GM18507 (cell line): Measurements from ENCODE around the gene NAT14.
"Not testable (repeated sequence)": the region's sequence is repeated elsewhere in the genome, so short reads cannot be mapped to it uniquely, and the experiment has no call there.

Source experiments
- DNase-seq: peaks from one replicate; pipeline ENCODE4 v3.0.0; 2011; ENCODE audit warnings: low read depth; ENCODE audit not compliant: insufficient read length; ENCODE audit errors: extremely low spot score
- FAIRE-seq: peaks from 2 replicates; lab custom pipeline; 2011; peaks lifted over from hg19 to GRCh38; lab: Jason Lieb, UNC

NAT14 gene

DNA sequence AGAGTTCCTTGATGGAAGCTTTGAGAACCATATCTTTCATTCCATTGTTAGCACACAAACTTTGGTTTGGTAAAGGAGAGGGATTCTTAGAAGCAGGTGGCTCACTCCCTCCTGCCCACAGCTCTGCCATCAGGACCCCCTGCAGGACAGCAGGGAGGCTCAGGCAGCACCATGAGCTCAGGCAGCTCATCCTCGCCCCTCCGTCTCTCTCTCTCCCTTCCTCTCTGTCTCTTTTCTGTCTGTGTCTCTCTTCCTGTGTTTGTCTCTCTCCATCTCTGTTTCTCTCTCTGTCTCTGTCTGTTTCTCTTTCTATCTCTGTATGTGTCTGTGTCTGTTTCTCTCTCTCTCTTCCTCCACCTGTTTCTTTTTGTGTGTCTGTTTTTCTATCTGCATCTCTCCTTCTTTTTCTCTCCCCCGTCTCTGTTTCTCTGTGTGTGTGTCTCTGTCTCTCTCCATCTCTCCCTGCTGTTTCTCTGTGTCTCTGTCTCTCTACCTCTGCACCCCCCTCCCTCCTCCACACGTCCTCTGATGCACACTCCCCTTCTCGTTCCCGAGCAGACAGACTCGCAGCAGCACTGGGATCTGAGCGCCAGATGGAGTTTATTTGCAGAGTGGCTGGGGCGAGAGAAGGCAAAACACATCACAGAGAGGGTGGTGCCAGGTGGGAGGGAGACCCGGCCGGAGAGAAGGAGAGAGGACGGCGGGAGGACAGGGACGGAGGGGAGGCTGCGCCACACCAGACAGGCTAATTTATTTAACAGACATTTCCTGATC, 43.2 kb downstream of the NAT14 start:
- DNase-seq: no peak
- FAIRE-seq: no peak

DNA sequence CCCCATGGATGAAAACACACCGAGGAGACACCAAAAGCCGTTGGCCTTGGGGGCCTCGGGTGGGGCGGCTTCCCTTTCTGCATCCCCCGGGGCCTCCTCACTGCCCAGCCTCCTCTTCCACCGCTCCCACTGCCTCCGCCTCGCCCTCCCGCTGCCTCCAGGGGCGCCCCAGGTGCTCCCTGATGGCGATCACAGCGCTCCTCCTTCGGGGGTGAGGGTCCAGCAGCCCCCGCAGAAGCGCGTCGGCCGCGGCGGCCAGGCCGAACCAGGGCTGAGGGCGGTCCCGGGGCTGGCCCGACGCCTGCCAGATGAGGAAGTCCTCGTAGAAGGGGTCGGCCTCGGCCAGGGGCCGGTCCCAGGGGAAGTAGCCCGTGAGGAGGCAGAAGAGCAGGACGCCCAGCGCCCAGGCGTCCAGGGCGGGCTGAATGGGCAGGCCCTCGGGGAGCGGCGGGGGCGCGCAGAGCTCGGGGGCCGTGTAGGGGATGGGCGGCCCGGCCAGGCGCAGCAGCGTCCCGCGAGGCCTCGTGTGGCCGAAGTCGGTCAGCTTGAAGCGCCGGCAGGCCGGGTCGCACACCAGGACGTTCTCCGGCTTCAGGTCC, 44.7 kb downstream of the NAT14 start:
- no peak for FAIRE-seq
- DNase-seq: no peak

DNA sequence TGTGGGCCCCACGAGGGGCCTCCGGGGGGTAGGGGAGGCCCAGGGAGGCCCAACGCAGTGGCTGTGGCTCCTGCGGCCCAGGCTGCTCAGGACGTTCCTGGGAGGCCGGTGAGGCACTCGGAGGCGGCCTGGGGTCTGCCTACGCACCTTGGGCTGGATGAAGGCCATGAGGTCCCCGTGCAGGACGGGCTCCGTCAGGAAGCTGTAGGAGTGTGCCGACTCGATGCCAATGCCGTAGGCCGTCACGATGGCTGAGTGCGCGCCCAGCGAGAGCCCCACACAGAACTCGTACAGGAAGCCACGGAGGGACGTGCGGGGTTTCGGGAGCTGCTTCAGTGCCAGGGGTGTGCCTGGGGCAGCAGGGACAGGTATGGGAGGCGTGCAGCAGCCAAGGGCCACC, 46.0 kb downstream of the NAT14 start:
- no peak for DNase-seq
- FAIRE-seq: no peak

DNA sequence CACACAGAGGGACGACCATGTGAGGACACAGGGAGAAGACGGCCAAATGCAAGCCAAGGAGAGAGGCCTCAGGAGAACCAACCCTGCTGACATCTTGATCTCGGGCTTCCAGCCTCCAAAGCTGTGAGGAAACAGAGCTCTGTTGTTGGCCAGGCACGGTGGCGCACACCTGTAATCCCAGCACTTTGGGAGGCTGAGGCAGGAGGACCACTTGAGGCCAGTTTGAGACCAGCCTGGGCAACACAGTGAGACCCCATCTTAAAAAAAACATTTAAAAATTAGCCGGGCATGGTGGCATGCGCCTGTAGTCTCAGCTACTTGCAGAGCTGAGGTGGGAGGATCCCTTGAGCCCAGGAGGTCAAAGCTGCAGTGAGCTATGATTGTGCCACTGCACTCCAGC, 49.3 kb downstream of the NAT14 start:
- FAIRE-seq, DNase-seq: not testable (repeated sequence)

DNA sequence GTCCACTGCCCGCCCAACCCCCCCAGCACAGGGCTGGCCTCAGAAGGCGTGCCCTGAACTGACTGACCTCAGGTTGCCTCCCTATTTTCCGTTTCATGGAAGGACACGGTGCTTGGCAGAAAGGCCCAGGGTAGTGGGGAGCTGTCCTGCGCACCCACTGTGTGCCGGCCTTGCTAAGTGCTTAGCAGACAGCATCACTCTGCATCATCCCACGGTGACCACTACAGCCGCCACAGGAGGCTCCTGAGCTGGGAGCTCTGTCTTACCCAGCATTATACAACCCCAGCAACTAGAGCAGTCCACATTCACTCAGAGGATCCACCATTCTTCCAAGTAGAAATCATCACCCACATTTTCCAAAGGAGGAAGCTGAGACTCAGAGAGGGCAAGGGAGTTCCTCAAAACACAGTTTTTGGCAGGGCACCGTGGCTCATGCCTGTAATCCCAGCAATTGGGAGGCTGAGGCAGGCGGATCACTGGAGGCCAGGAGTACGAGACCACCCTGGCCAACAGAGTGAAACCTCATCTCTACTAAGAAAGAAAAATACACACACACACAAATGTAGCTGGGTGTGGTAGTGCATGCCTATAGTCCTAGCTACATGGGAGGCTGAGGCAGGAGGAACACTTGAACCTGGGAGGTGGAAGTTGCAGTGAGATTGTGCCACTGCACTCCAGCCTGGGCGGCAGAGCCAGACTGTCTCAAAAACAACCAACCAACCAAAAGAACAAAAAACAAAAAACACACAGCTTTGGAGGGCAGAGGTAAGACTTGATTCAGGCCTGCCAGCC, 50.4 kb downstream of the NAT14 start:
- FAIRE-seq (no peak), DNase-seq (no peak)

DNA sequence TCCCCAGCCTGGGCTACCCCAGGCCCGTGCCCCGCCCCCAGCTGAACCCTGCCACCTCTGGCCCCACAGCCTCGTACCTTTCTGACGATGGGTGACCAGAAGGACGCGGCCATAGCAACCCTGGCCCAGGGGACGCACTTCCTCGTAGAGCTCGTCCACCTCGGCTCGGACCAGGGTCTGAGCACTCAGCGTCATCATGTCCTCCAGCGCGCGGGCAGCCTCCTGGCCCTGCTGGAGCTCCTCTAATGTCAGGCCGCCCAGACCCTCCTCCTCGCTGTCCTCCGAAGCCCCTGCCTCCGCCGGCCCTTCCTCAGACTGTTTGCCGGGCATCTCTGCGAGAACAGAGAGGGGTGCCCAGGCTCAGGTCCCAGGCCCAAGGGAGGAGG, 51.0 kb downstream of the NAT14 start:
- FAIRE-seq (no peak), DNase-seq (no peak)

DNA sequence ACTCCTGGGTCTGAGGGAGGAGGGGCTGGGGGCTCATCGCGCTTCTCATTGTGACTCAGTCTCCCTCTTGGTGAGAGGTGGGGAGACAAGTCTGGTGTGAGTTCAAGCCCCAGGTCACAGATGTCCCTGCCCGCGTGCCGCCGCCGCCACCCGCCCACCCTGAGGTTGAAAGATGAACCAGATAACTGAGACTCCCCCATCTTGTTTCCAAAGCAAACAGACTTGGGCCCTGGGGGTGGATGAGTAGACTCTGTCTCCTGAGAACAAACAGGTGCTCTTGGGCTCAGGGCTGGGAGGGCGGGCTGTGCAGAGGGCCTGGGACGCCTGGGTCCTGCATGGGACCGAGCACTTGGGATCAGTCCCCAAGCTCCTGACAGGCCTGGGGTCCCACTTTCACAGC, 51.4 kb downstream of the NAT14 start:
- DNase-seq (no peak), FAIRE-seq (no peak)
